PFSK-1 (cell line): ENCODE measurements around the gene NEU3.

Source experiments
- FOXP2 ChIP-seq: optimal IDR thresholded peaks from 2 replicates; pipeline ENCODE3; 2011; ENCODE audit warnings: borderline replicate concordance, control low read depth, inconsistent platforms; ENCODE audit not compliant: insufficient read depth; ENCODE audit errors: extremely low read length, extremely low read depth
- POLR2AphosphoS5 ChIP-seq: IDR thresholded peaks from 2 replicates; pipeline ENCODE4 v1.6.1; 2012; ENCODE audit warnings: low read depth, mild to moderate bottlenecking, control low read depth, low read length, moderate library complexity
- REST ChIP-seq, 2 experiments: IDR thresholded peaks; 2 replicates each; pipeline versions ENCODE4 v1.6.1 to v1.8.0; 2011 to 2012; ENCODE audit warnings: low read depth in 2 of 2, low read length in 2 of 2, control low read depth in 1 of 2, inconsistent platforms in 1 of 2, mild to moderate bottlenecking in 1 of 2, moderate library complexity in 1 of 2; ENCODE audit not compliant: insufficient read depth in 1 of 2
- SIN3A ChIP-seq: IDR thresholded peaks from 2 replicates; pipeline ENCODE4 v1.6.1; 2012; ENCODE audit warnings: mild to moderate bottlenecking, low read length, moderate library complexity, borderline replicate concordance; ENCODE audit not compliant: insufficient read depth
- TAF1 ChIP-seq: IDR thresholded peaks from 2 replicates; pipeline ENCODE4 v1.6.1; 2012; ENCODE audit warnings: low read length, control low read depth, borderline replicate concordance; ENCODE audit not compliant: insufficient read depth

Gene NEU3

GRCh38 chr11:75011872-75012271 lies 23.1 kb downstream of the NEU3 start:
- TF ChIP-seq TAF1 = no peak
- TF ChIP-seq REST (IDR thresholded peaks at IDR 0.05; ENCODE audit: insufficient read depth in 1 of 2, low read depth in 2 of 2, low read length in 2 of 2) = no peak
- no peak for TF ChIP-seq POLR2AphosphoS5
- no peak for TF ChIP-seq SIN3A

GRCh38 chr11:75013051-75013450 lies 24.3 kb downstream of the NEU3 start:
- no peak for TF ChIP-seq REST (IDR thresholded peaks at IDR 0.05; ENCODE audit: insufficient read depth in 1 of 2, low read depth in 2 of 2, low read length in 2 of 2)
- no peak for TF ChIP-seq POLR2AphosphoS5
- no peak for TF ChIP-seq TAF1
- TF ChIP-seq SIN3A = no peak
- TF ChIP-seq FOXP2 = no peak

- no peak for TF ChIP-seq FOXP2
- no peak for TF ChIP-seq POLR2AphosphoS5
- no peak for TF ChIP-seq TAF1
- TF ChIP-seq SIN3A = no peak
- no peak for TF ChIP-seq REST (IDR thresholded peaks at IDR 0.05; ENCODE audit: insufficient read depth in 1 of 2, low read depth in 2 of 2, low read length in 2 of 2)
Measured at GRCh38 chr11:75014129-75014528, 25.4 kb downstream of the NEU3 start.

GRCh38 chr11:75022296-75022695 lies 33.6 kb downstream of the NEU3 start:
- no peak for TF ChIP-seq TAF1
- no peak for TF ChIP-seq FOXP2
- no peak for TF ChIP-seq SIN3A
- no peak for TF ChIP-seq POLR2AphosphoS5
- no peak for TF ChIP-seq REST (IDR thresholded peaks at IDR 0.05; ENCODE audit: insufficient read depth in 1 of 2, low read depth in 2 of 2, low read length in 2 of 2)

- no peak for TF ChIP-seq REST (IDR thresholded peaks at IDR 0.05; ENCODE audit: insufficient read depth in 1 of 2, low read depth in 2 of 2, low read length in 2 of 2)
Measured at GRCh38 chr11:75022759-75023396, 34.1 kb downstream of the NEU3 start.
